ENCODE data around the gene SPIRE1. TPM values are rescaled to one million over a fixed set of nuclear protein-coding genes. Genes with fewer than 3 reads are reported as not detected.

SPIRE1 gene
- total RNA-seq, 1 experiment from 2014 or later, result 16.6 TPM

DNA sequence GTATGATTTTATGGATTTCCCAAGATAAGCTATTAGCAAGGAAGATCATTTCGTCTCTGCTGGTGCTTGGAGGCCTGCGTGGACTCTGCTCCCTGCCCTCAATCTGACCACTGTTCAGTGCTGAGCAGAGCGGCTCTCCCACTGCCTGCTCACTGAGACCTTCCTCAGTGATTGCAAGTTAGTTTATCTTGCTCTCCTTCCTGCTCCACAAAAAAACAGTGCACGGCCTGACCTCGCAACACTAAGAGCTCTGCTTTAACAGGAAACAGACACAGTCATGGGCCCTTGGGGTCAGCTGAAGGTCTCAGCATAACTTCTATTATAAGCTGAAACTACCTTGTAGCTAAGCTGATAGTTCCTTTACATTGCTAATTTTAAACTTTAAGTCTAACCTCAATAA, 197.0 kb downstream of the SPIRE1 start:
- TF ChIP-seq, protein P1, sequence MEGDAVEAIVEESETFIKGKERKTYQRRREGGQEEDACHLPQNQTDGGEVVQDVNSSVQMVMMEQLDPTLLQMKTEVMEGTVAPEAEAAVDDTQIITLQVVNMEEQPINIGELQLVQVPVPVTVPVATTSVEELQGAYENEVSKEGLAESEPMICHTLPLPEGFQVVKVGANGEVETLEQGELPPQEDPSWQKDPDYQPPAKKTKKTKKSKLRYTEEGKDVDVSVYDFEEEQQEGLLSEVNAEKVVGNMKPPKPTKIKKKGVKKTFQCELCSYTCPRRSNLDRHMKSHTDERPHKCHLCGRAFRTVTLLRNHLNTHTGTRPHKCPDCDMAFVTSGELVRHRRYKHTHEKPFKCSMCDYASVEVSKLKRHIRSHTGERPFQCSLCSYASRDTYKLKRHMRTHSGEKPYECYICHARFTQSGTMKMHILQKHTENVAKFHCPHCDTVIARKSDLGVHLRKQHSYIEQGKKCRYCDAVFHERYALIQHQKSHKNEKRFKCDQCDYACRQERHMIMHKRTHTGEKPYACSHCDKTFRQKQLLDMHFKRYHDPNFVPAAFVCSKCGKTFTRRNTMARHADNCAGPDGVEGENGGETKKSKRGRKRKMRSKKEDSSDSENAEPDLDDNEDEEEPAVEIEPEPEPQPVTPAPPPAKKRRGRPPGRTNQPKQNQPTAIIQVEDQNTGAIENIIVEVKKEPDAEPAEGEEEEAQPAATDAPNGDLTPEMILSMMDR (conservative IDR thresholded peaks at IDR 0.05), result no peak
- no peaks in the 10 kb centered on the region for H3K9me3 ChIP-seq (ENCODE audit: control insufficient read depth, low read depth, low read length)
- no peaks in the 10 kb centered on the region for H3K4me1 ChIP-seq (ENCODE audit: insufficient read depth, low read length)
- H3K27me3 Mint-ChIP-seq (ENCODE audit: low read depth), result no peaks in the 10 kb centered on the region
- no peak overlapping the region for H3K4me3 Mint-ChIP-seq
- no peak overlapping the region for H3K23ac ChIP-seq (ENCODE audit: insufficient read length, low read depth, low read length)
- H3K56ac ChIP-seq (ENCODE audit: insufficient read length, low read depth, low read length), result no peak overlapping the region
- H2BK120ac ChIP-seq (ENCODE audit: low read depth, low read length, poor library complexity, severe bottlenecking), result no peak overlapping the region
- no peak for DNase-seq
- H3K36me3 Mint-ChIP-seq (ENCODE audit: insufficient read depth in 1 of 3, low read depth in 3 of 3), result peaks cover 2 to 5% (median 4%) of the 10 kb centered on the region in 3 experiments; a peak in 4 of 7 replicates
- H3K23me2 ChIP-seq (ENCODE audit: insufficient read length, low read depth, low read length, poor library complexity, severe bottlenecking), result no peaks in the 10 kb centered on the region
- H3K9ac ChIP-seq (ENCODE audit: extremely low read depth, insufficient read length, low read length), result no peak overlapping the region
- H3K4me2 ChIP-seq (ENCODE audit: insufficient read depth, insufficient read length, low read length), result no peak overlapping the region
- H2BK12ac ChIP-seq (ENCODE audit: insufficient read length, low read depth, low read length), result no peak overlapping the region
- H2BK15ac ChIP-seq (ENCODE audit: low read depth, low read length), result no peak overlapping the region
- H4K91ac ChIP-seq (ENCODE audit: insufficient read length, low read depth, low read length), result no peak overlapping the region
- H3K27me3 ChIP-seq (ENCODE audit: insufficient read depth, low read length), result no peaks in the 10 kb centered on the region
- H2AK5ac ChIP-seq (ENCODE audit: insufficient read length, low read length), result no peak overlapping the region
- no peak overlapping the region for H2BK5ac ChIP-seq (ENCODE audit: insufficient read length, low read length)
- no CpG with 5 or more reads among the region's 5 CpGs for WGBS (ENCODE audit: extremely low coverage, insufficient read length, low lambda C conversion rate)
- H3K18ac ChIP-seq (ENCODE audit: insufficient read length, low read depth, low read length), result no peak overlapping the region
- no peak overlapping the region; the same call in 1 of the 2 replicates for H3K14ac ChIP-seq (ENCODE audit: insufficient read depth, low read length)
- H2BK20ac ChIP-seq (ENCODE audit: low read depth, low read length, poor library complexity, severe bottlenecking), result no peak overlapping the region
- no peaks in the 10 kb centered on the region for H3K79me2 ChIP-seq (ENCODE audit: insufficient read depth, low read length)
- H3K27ac ChIP-seq (ENCODE audit: insufficient read length, low read depth, low read length), result no peak overlapping the region
- peak overlapping the region in 1 of 3 experiments; percentile 76; a peak in 3 of 7 replicates for H3K27ac Mint-ChIP-seq
- no peaks in the 10 kb centered on the region for H3K79me1 ChIP-seq (ENCODE audit: insufficient read depth, low read depth, low read length, poor library complexity, severe bottlenecking)
- H3T11ph ChIP-seq (ENCODE audit: low read length), result no peak overlapping the region
- H2AFZ ChIP-seq (ENCODE audit: low read length), result no peak overlapping the region
- no peaks in the 10 kb centered on the region for H3K9me3 Mint-ChIP-seq
- no peak overlapping the region for H4K5ac ChIP-seq (ENCODE audit: insufficient read length, low read depth, low read length)
- H4K8ac ChIP-seq (replicated peaks; ENCODE audit: insufficient read length, low read depth, low read length), result no peak overlapping the region
- H3K4me1 Mint-ChIP-seq, result peaks cover 5 to 7% of the 10 kb centered on the region in 2 experiments
- peaks cover 3% of the 10 kb centered on the region for H4K20me1 ChIP-seq (ENCODE audit: control insufficient read depth, insufficient read depth, insufficient read length)
- H3K4ac ChIP-seq (ENCODE audit: low read depth, low read length), result no peak overlapping the region

All from H9 (cell line).